Endothelial cell (in vitro differentiated cells): ENCODE data around the gene PDK4. TPM values are rescaled to one million over a fixed set of nuclear protein-coding genes. Genes with fewer than 3 reads are reported as not detected.

ENCODE experiments used
- DNase-seq: peaks from one replicate; pipeline ENCODE4 v3.0.0; 2021; ENCODE audit warnings: low spot score
- H3K27ac Mint-ChIP-seq: one replicate; pipeline ENCODE4 v1.8.0; 2021; ENCODE audit warnings: mixed read lengths, inconsistent platforms; ENCODE audit not compliant: unreplicated experiment
- H3K27me3 Mint-ChIP-seq: one replicate; pipeline ENCODE4 v1.8.0; 2021; ENCODE audit warnings: mild to moderate bottlenecking, moderate library complexity, mixed read lengths, inconsistent platforms; ENCODE audit not compliant: unreplicated experiment
- H3K36me3 Mint-ChIP-seq: one replicate; pipeline ENCODE4 v1.8.0; 2021; ENCODE audit warnings: mild to moderate bottlenecking, low read depth, mixed read lengths, inconsistent platforms; ENCODE audit not compliant: unreplicated experiment
- H3K4me1 Mint-ChIP-seq: one replicate; pipeline ENCODE4 v1.8.0; 2021; ENCODE audit warnings: mild to moderate bottlenecking, mixed read lengths, inconsistent platforms; ENCODE audit not compliant: unreplicated experiment
- H3K4me3 Mint-ChIP-seq: one replicate; pipeline ENCODE4 v1.8.0; 2021; ENCODE audit warnings: mild to moderate bottlenecking, mixed read lengths, inconsistent platforms; ENCODE audit not compliant: unreplicated experiment
- H3K9me3 Mint-ChIP-seq: one replicate; pipeline ENCODE4 v1.8.0; 2021; ENCODE audit warnings: mixed read lengths, inconsistent platforms; ENCODE audit not compliant: unreplicated experiment
- total RNA-seq: library from RNA; stranded (reverse); fragmentation: NEBNext Ultra II Directional; extraction: Animal tissue kit (Norgen Biotek cat#: 25700); gene quantifications from one replicate; pipeline ENCODE4 v1.2.1, GENCODE V29; 2021; ENCODE audit not compliant: unreplicated experiment
- TF ChIP-seq, protein P1 (sequence below): fragments of 200-600 bp; sonication (generic); IDR thresholded peaks from one replicate; pipeline ENCODE4 v1.5.0; 2021; ENCODE audit warnings: antibody characterized with exemption; ENCODE audit not compliant: unreplicated experiment

The PDK4 gene
- total RNA-seq, 1 donor from 2014 or later, result 0.23 TPM

DNA sequence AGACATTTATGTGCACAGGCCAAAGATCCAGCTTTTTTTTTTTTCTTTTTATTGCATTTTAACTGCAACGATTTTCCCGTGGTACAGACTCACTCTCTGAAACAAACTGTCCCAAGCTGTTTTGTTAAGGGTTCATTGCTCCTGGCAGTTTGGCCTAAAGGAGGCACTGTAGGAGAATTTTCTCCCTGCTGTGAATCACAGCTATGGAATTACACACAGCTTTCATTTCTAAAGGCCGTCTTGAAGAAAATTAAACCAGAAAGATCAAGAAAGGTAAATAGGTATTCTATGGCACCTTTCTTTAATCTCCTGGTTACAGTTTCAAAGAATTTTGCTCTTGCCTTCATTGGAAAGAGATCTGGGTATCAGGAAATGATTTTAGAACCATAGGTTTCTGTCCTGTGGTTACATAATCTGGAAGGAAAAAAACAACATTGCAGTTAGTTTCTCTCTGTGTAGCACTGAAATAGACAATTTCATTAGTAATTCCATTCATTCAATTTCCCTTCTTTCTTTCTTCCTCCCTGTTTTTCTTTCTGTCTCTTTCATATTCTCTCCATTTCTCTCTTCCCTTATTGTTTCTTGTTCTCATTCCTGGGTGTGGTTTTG lies 51.2 kb downstream of the PDK4 start:
- Mint-ChIP-seq H3K27me3 (peaks cover 2% of the 10 kb centered on the region), H3K9me3 (no peaks in the 10 kb centered on the region), H3K36me3 (no peaks in the 10 kb centered on the region), H3K4me3 (no peak overlapping the region), H3K27ac (no peak overlapping the region), H3K4me1 (no peaks in the 10 kb centered on the region)
- peak; percentile 40 for DNase-seq
- TF ChIP-seq, protein P1, sequence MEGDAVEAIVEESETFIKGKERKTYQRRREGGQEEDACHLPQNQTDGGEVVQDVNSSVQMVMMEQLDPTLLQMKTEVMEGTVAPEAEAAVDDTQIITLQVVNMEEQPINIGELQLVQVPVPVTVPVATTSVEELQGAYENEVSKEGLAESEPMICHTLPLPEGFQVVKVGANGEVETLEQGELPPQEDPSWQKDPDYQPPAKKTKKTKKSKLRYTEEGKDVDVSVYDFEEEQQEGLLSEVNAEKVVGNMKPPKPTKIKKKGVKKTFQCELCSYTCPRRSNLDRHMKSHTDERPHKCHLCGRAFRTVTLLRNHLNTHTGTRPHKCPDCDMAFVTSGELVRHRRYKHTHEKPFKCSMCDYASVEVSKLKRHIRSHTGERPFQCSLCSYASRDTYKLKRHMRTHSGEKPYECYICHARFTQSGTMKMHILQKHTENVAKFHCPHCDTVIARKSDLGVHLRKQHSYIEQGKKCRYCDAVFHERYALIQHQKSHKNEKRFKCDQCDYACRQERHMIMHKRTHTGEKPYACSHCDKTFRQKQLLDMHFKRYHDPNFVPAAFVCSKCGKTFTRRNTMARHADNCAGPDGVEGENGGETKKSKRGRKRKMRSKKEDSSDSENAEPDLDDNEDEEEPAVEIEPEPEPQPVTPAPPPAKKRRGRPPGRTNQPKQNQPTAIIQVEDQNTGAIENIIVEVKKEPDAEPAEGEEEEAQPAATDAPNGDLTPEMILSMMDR, result peak; percentile 17

DNA sequence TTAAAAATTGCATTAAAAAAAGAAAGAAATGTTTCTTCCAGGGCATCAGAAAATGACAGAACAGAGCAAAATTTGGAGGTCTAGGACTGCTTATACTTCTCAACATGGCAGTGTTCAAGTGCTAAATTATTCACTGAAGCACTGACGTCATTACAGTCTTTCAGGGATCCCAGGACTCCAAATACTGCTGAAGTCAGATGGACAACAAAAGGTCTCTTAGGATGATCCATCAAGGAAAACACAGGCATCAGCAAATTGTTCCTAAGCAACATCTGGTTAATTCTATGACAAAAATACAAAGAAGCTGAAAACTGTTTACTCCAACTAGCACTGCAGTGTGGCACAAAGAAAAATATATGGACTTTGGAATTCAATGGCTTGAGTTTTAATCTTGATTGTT lies 52.1 kb downstream of the PDK4 start:
- Mint-ChIP-seq H3K36me3 (no peaks in the 10 kb centered on the region), H3K4me3 (no peak overlapping the region), H3K27ac (no peak overlapping the region), H3K9me3 (no peaks in the 10 kb centered on the region), H3K4me1 (no peaks in the 10 kb centered on the region), H3K27me3 (peaks cover 2% of the 10 kb centered on the region)
- TF ChIP-seq, protein P1, result no peak
- DNase-seq, result no peak

DNA sequence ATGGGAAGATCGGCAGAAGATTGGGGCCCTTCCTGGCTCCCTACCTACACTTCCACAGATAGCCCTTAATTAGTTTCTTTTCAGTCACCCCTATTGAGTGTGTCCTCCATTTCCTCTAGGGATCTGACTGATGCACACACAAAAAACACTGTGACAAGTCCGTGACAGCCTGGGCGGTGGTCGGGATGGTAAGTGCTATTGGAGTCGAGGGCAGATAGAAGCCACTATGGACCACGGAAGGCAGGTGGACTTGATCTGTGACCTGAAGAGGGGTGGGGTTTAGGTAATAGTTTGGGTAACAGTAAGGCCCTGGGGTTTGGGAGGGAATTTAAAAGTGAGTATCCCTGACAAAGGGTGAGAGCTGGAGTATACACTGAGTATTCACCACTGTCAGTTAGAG lies 53.0 kb downstream of the PDK4 start:
- H3K9me3 Mint-ChIP-seq, result no peaks in the 10 kb centered on the region
- no peak for DNase-seq
- no peak overlapping the region for H3K27ac Mint-ChIP-seq
- no peaks in the 10 kb centered on the region for H3K36me3 Mint-ChIP-seq
- TF ChIP-seq, protein P1, result no peak
- H3K4me1 Mint-ChIP-seq, result no peaks in the 10 kb centered on the region
- H3K4me3 Mint-ChIP-seq, result no peak overlapping the region
- peaks cover 2% of the 10 kb centered on the region for H3K27me3 Mint-ChIP-seq

DNA sequence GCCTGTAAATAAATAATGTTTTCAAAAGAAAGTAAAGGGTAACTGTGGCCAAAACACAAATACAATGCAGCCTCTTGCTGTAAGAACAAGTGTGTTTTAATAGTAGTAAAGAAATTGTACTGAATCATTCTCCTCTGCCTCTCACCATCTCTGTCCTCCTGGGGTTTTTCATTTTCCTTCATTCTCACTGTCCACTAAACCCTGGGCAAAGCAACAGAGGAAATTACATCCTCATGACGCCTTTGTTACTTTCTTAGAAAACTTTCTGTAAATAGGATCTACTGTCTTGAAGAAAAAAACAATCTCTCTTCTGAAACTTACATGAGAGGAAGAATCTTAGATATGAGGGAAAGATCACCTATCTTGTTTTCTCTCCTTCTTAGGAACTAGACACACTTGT lies 56.0 kb downstream of the PDK4 start:
- no peak for DNase-seq
- H3K36me3 Mint-ChIP-seq, result no peaks in the 10 kb centered on the region
- H3K4me3 Mint-ChIP-seq, result no peak overlapping the region
- H3K4me1 Mint-ChIP-seq, result no peaks in the 10 kb centered on the region
- no peak overlapping the region for H3K27ac Mint-ChIP-seq
- TF ChIP-seq, protein P1, result no peak
- H3K9me3 Mint-ChIP-seq, result no peaks in the 10 kb centered on the region
- H3K27me3 Mint-ChIP-seq, result peaks cover 2% of the 10 kb centered on the region

DNA sequence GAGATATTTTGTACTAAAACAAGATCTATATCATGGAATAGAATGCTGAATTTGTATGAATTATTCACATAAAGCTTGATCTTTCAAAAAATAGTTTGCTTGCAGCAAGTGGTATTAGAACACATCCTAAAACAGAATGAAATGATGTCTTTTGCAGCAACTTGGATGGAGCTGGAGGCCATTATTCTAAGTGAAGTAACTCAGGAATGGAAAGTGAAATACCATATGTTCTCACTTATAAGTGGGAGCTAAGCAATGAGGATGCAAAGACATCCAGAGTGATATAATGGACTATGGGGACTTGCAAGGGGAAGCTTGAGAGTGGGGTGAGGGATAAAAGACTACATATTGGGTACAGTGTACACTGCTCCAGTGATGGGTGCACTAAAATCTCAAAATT lies 56.9 kb downstream of the PDK4 start:
- no peaks in the 10 kb centered on the region for H3K36me3 Mint-ChIP-seq
- no peaks in the 10 kb centered on the region for H3K9me3 Mint-ChIP-seq

More for the DNA sequence above, 56.9 kb downstream of the PDK4 start:
- Mint-ChIP-seq H3K27me3 (peaks cover 2% of the 10 kb centered on the region), H3K4me3 (no peak overlapping the region), H3K4me1 (no peaks in the 10 kb centered on the region), H3K27ac (no peak overlapping the region)
- TF ChIP-seq, protein P1, result no peak
- DNase-seq, result no peak
